ENCODE measurements around the gene ZNF24.

The ZNF24 gene

DNA sequence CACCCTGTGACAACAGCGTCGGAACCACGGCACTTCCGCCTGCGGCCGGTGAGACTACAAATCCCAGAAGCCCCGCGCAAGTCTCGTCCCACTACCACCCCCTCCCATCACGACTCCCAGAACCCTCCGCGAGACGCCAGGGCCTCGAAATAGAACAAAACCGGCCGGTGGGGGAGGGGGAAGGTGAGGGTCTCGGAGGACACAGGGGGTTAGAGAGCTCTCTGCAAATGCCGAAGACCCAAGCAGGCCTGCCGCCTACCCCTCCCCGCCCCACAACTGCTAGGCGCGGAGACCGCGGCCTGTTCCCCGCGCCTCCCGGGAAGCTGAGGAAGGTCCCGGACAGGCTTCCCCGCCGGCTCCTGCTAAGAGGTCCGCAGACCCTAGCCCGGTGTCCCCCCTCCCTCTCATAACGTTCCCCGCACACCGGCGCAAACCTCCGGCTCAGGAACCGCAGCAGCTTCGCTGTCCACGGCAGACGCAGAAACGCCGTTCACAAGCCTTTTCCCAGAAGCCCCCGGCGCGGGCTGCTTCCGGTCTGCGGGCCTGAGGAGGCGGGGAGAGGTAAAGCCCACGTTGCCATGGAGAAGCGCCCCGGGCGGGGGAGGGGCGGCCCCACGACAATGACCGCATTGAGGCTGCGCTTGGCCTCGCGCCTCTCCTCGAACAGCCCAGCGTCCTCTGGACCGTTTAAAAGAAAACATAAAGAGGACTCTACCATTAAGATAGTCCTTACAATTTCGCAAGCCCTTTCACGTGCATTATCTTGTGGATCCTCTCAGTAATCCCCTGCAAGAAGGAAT is at the start of gene ZNF24:
ZNF24 (minus strand) TSS at position 485 of the 800 bp plus-strand sequence. CDS start 3,770 bp downstream, outside the sequence.
- DNase-seq (ENCODE audit: low read depth), result peak; percentile 89

- no peak for DNase-seq (ENCODE audit: low read depth)
Measured at GRCh38 chr18:35393716-35394115, 49.5 kb upstream of the ZNF24 start.

DNA sequence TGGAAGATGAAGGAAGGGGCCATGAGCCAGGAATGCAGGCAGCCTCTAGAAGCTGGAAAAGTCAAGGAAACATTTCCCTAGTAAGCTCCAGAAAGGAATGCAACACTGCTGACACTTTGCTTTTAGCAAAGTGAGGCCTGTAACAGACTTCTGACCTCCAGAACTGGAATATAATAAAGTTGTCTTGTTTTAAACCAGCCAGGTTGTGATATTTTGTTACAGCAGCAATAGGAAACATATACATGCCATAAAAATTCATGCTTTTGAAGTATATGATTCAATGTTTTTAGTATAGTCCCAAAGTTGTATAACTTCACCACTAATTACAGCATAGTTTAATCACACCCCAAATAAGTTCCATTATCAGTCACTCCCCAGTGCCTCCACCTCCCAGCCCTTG is 48.2 kb upstream of the ZNF24 start:
- DNase-seq (ENCODE audit: low read depth), result no peak

DNA sequence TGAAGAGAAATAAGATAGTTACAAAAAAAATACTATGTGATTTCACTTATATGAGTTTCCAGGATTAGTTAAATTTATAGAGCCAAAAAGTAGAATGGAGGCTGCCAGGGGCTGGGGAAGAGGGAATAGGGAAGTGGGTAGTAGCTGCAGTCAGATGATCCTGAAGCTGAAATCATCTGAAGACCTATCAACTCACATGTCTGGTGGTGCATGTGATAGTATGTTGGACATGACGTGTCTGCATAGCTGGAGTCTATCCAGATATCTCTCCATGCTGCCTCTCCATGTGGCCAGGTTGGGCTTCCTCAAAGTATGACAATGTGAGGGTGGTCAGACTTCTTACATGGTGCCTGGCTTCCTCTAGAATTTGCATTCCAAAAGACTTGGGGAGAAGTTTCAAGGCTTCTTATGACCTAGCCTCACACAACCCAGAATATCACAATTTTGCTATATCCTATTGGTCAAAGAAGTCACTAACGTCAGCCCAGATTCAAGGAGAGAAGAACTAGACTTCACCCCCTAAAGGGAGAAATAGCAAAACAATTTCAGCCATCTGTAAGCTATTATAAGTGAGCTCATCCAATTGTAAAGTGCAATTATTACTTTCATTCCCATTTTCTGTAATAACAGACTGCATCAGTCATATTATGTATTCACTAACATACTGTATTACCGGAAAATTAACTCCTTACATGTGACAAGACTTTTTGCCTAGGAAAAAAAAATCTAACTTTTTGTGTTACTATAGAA is 46.9 kb upstream of the ZNF24 start:
- no peak for DNase-seq (ENCODE audit: low read depth)

DNA sequence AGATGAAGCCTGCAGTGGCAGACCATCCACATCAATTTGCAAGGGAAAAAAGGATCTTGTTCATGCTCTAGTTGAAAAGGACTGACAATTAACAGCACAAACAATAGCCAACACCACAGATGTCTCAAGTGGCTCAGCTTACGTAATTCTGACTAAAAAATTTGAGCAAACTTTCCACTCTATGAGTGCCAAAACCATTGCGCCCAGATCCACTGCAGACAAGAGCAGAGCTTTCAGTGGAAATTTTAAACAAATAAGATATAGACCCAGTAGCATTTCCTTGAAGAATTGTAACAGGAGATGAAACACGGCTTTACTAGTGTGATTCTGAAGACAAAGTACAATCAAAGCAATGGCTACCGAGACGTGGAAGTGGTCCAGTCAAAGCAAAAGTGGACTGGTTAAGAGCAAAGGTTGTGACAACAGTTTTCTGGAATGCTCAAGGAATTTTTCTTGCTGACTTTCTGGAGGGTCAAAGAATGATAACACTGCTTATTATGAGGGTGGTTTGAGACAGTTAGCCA is 44.9 kb upstream of the ZNF24 start:
- no peak for DNase-seq (ENCODE audit: low read depth)

DNA sequence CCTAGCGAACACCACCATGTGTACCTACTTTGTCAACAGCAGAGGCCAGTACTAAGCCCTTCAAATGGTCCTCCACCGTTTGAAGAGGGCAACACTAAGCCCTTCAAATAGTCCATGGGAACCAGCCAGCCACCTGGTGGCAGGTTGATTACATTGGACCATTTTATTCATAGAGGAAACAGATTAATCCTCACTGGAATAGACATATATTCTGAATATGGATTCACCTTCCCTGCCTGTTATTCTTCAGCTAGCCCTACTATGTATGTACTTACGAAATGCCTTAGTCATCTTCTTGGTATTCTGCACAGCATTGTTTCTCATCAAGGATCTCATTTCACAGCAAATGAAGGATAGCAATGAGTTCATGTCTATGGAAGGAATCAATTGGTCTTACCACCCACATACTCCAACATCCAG is 42.9 kb upstream of the ZNF24 start:
- no peak for DNase-seq (ENCODE audit: low read depth)

- DNase-seq (ENCODE audit: low read depth), result peak; percentile 44
Measured at GRCh38 chr18:35386600-35387100, 42.4 kb upstream of the ZNF24 start.

GRCh38 chr18:35383136-35383535 is 38.9 kb upstream of the ZNF24 start:
- DNase-seq (ENCODE audit: low read depth), result no peak

DNA sequence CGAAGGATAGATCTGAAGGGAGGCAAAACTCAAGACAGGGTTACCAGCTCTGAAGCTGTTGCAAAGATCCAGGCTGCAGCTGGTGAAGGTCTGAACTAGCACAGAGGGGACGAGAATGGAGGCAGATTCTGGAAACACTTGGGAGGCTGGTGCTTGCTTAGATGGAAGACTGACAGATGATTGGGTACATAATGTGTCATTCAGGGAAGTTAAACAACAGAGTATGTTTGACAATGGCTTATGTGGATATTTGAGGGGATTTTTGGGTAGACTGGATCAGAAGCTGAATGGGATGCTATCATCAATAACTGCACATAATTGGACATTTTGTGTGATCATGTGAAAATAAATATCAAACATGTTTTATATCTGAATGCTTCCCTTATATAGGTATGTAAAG is 35.2 kb upstream of the ZNF24 start:
- no peak for DNase-seq (ENCODE audit: low read depth)

DNA sequence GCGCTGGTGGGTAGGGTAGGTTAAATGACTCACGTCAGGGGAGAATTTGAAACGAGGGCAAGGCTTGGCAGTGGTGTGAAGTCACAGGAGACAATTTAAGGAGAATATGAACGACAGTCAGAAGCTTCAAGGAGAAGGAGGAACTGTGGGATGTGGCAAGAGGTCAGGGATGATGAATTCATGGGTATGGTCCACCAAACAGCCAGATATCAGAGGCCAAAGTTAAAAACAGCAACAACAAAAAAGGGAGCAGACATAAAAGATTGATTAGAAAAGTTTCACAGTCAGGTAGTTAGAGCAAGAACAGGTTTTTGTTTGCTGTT is 34.3 kb upstream of the ZNF24 start:
- DNase-seq (ENCODE audit: low read depth), result no peak

- DNase-seq (ENCODE audit: low read depth), result no peak
Measured at GRCh38 chr18:35377875-35378573, 33.8 kb upstream of the ZNF24 start.

- DNase-seq (ENCODE audit: low read depth), result peak; percentile 44
Measured at GRCh38 chr18:35376742-35377695, 32.8 kb upstream of the ZNF24 start, which contains the start of gene ZNF396. ZNF396 (minus strand) TSS chr18:35377337; CDS start chr18:35374292, 3,045 bp downstream.

DNA sequence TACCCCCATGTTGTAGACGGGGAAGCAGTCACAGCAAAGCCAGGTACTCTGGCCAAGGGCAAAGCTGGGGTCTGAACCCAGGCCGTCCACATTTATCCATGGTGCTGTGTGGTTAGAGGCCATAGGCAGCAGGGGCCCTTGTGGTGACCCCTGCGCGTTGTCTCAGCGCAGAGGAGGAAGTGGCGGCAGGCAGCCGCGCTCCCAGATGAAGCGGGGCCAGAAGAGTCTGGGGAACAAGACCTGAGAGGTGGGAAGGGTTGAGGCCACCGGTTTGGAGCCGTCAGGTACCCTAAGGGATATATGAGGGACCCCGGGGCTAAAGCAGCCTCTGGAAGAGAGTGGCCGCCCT is 32.1 kb upstream of the ZNF24 start:
- no peak for DNase-seq (ENCODE audit: low read depth)

DNA sequence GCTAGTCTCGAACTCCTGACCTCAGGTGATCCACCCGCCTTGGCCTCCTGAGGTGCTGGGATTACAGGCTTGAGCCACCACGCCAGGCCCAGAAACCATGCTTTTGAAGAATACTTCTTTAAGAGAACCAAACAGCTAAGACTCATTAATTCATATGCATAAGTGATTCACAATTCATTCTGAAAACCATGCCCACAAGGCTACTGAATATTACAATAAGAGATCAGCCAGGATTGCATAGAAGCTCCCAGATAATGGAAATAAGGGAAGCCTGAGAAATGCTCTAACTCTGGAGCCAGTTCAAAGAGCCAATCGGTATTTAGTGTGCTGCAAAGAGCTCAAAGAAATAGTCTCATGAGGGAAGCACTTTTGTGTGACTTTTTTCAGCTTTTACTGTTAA is 30.5 kb upstream of the ZNF24 start:
- DNase-seq (ENCODE audit: low read depth), result no peak

GRCh38 chr18:35371412-35372195 is 27.4 kb upstream of the ZNF24 start:
- DNase-seq (ENCODE audit: low read depth), result no peak

DNA sequence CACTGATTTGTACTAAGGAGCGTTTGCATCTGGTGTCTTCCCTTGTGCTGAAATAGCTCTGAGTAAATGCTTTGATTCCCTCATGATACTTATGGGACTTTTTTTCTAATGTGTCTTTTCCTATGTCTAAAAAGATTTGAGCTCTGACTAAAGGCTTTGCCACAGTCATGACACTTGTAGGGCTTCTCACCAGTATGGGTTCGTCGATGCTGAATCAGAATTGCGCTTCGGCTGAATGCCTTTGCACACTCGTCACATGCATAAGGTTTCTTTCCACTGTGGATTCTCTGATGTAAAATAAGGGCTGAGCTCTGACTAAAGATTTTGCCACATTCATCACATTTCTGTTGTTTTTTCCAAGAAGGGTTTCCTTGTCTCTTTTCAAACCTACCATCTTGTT is 24.9 kb upstream of the ZNF24 start:
- no peak for DNase-seq (ENCODE audit: low read depth)

- DNase-seq (ENCODE audit: low read depth), result no peak
Measured at GRCh38 chr18:35368595-35368994, 24.4 kb upstream of the ZNF24 start.

DNA sequence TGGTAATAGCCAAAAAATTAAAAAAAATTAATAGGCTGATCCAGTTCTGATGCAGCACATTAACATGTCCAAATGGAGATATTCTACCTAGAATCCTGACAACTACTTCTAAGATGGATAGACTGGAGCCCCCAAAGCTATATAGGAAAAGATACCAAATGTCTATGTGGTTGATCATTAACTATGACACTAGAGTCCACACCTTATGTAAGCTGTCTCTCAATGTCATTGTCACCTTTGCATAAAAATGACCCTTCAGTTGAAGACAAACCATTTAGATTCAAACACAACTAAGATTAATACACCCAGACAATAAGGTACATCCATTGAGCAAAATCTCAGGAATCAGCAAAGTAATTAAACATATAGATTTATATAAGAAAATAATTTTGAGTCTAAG is 18.3 kb upstream of the ZNF24 start:
- DNase-seq (ENCODE audit: low read depth), result no peak

DNA sequence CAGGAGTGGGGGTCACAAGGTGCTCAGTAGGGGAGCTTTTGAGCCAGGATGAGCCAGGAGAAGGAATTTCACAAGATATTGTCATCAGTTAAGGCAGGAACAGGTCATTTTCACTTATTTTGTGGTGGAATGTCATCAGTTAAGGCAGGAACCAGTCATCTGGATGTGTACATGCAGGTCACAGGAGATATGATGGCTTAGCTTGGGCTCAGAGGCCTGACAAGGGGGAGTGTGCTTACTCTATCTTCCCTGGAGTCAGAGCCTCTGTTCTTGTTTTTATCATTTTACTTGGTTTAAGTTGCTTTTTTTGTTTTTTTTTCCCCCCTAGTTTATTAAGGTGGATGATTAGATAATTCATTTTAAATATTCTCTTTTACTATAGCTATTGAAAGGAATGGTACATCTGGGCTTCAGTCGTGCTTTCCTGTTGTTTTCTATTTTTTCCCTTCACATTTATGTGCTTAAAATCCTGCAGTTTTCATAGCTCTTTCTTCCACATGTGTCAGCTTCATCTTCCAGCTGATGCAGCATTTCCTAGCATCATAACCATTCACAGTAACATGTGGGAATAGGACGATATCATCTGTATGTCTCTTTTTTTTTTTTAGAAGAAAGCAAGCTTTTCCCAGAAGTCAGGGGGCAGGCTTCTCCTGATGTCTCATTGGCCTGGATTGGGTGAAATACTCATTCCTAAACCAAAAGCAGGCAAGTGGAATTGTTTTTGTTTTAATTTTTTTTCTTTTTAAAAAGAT is 17.5 kb upstream of the ZNF24 start:
- no peak for DNase-seq (ENCODE audit: low read depth)

GRCh38 chr18:35355140-35355618 is 11.0 kb upstream of the ZNF24 start:
- DNase-seq (ENCODE audit: low read depth), result peak; percentile 48
